HFFc6 (cell line): ENCODE data around the gene TNFAIP8L1. TPM values are rescaled to one million over a fixed set of nuclear protein-coding genes. Genes with fewer than 3 reads are reported as not detected.
A peak's percentile ranks its signal among the peaks of the same experiment; 100 is the strongest.

ENCODE experiments used
- DNase-seq: peaks from one replicate; pipeline ENCODE4 v3.0.0-alpha.2; 2018
- H3K27ac Mint-ChIP-seq: 2 replicates; pipeline ENCODE4 v1.8.0; 2020; ENCODE audit warnings: mild to moderate bottlenecking, mixed read lengths
- H3K27me3 Mint-ChIP-seq: 2 replicates; pipeline ENCODE4 v1.8.0; 2021; ENCODE audit warnings: mild to moderate bottlenecking, moderate library complexity, mixed read lengths; ENCODE audit not compliant: insufficient read depth
- H3K36me3 Mint-ChIP-seq: 2 replicates; pipeline ENCODE4 v1.8.0; 2021; ENCODE audit warnings: low read depth, mixed read lengths
- H3K4me1 Mint-ChIP-seq: 2 replicates; pipeline ENCODE4 v1.8.0; 2020; ENCODE audit warnings: low read depth, mixed read lengths
- H3K4me3 Mint-ChIP-seq: 2 replicates; pipeline ENCODE4 v1.8.0; 2020; ENCODE audit warnings: mild to moderate bottlenecking, moderate library complexity, mixed read lengths
- H3K9me3 Mint-ChIP-seq: 2 replicates; pipeline ENCODE4 v1.8.0; 2020; ENCODE audit warnings: mild to moderate bottlenecking, mixed read lengths
- long read RNA-seq: library from polyadenylated mRNA; unstranded; transcript quantifications from one replicate; pipeline ENCODE4 v2.0.0, GENCODE V29; 2019
- total RNA-seq, 6 experiments: library from RNA; stranded (reverse); fragmentation: NEBNext Ultra II Directional; extraction: Animal tissue kit (Norgen Biotek cat#: 25700); gene quantifications; 2 replicates in 1 of 6; 3 replicates in 5 of 6; pipeline ENCODE4 v1.2.3, GENCODE V29; 2021
- TF ChIP-seq, protein P1 (sequence below): fragments of 200-600 bp; sonication (generic); IDR thresholded peaks from 2 replicates; pipeline ENCODE4 v1.5.0; 2021; ENCODE audit warnings: antibody characterized with exemption, mild to moderate bottlenecking

Gene TNFAIP8L1
- total RNA-seq, result 1 to 10 TPM; 4.5 to 8.2 (median 6.7) TPM
- long read RNA-seq, transcript TNFAIP8L1-201 (2 exons, 3,814 nt), result major isoform, 7 of 7 reads
- long read RNA-seq, partial matches to known transcripts, result 0 of 7 reads
- long read RNA-seq, other reads (novel, unspliced or antisense), result 0 of 7 reads

DNA sequence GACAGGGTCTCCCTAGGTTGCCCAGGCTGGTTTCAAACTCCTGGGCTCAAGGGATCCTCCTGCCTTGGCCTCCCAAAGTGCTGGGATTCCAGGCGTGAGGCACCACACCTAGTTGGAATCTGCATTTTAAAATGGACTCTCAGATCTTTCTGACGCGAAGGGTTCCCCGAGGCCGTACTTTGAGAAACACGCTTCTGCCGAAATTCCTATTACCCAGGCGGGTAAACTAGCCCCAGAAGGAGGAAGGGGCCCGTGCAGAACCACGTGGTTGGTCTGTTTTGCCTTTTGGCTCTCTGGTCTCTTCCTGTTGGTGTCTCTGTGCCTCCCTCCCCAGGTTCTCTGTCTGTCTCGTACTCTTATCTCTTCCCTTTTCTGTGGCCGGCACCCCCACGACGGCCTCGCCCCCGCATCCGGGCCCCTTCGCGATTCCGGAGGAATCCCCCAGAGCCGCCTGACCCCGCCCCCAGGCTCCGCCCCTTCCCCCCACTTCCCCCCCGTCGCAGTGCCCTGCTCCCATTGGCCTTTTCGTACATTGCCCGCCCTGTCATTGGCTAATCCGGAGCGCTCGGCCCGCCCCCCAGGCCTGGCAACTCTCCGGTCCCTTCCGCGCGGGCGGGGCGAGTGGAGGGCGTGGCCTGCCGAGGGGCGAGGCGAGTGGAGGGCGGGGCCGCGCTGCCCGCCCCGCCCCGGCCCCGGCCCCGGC lies at the start of gene TNFAIP8L1:
Gene TNFAIP8L1, plus strand, starts transcription at position 689 of the 703 bp plus-strand sequence. CDS start 12,354 bp downstream, outside the sequence.
- DNase-seq, result peak; percentile 91
- H3K9me3 Mint-ChIP-seq, result no peaks in the 10 kb centered on the region
- H3K27ac Mint-ChIP-seq, result peak within 1 kb of the TSS; percentile 85
- TF ChIP-seq, protein P1, sequence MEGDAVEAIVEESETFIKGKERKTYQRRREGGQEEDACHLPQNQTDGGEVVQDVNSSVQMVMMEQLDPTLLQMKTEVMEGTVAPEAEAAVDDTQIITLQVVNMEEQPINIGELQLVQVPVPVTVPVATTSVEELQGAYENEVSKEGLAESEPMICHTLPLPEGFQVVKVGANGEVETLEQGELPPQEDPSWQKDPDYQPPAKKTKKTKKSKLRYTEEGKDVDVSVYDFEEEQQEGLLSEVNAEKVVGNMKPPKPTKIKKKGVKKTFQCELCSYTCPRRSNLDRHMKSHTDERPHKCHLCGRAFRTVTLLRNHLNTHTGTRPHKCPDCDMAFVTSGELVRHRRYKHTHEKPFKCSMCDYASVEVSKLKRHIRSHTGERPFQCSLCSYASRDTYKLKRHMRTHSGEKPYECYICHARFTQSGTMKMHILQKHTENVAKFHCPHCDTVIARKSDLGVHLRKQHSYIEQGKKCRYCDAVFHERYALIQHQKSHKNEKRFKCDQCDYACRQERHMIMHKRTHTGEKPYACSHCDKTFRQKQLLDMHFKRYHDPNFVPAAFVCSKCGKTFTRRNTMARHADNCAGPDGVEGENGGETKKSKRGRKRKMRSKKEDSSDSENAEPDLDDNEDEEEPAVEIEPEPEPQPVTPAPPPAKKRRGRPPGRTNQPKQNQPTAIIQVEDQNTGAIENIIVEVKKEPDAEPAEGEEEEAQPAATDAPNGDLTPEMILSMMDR, result no peak
- H3K36me3 Mint-ChIP-seq, result no peaks in the 10 kb centered on the region
- peak within 1 kb of the TSS; percentile 95 for H3K4me3 Mint-ChIP-seq
- peaks cover 24% of the 10 kb centered on the region for H3K4me1 Mint-ChIP-seq
- peaks cover 2% of the 10 kb centered on the region for H3K27me3 Mint-ChIP-seq

GRCh38 chr19:4589579-4590410 lies 49.5 kb upstream of the TNFAIP8L1 start:
- no peak overlapping the region for H3K27ac Mint-ChIP-seq
- H3K9me3 Mint-ChIP-seq, result no peaks in the 10 kb centered on the region
- H3K4me1 Mint-ChIP-seq, result peaks cover 6% of the 10 kb centered on the region; the same call in 1 of the 2 replicates
- peaks cover 9% of the 10 kb centered on the region for H3K27me3 Mint-ChIP-seq
- DNase-seq, result no peak
- no peaks in the 10 kb centered on the region for H3K36me3 Mint-ChIP-seq
- TF ChIP-seq, protein P1, result peak; percentile 68
- no peak overlapping the region for H3K4me3 Mint-ChIP-seq

DNA sequence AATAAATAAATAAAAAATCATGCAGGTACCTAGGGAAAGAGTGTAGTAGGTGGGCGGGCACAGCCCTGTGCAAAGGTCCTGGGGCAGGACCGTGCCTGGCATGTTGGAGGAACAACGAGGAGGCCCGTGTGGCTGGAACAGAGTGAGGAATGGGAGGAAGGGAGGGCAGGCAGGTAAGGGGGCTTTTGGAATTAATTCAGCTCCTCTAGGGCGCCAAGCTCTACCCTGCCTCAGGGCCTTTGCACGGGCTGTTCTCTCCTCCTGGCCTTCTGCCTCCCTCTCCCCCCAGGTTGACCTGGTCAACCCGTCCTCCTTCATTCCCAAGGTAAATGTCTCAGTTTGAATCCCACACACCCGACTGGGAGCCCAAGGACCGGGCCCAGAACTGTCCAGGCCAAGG lies 48.8 kb upstream of the TNFAIP8L1 start:
- Mint-ChIP-seq H3K36me3 (no peaks in the 10 kb centered on the region), H3K4me3 (no peak overlapping the region), H3K4me1 (peaks cover 6% of the 10 kb centered on the region; the same call in 1 of the 2 replicates), H3K9me3 (no peaks in the 10 kb centered on the region), H3K27me3 (peaks cover 9% of the 10 kb centered on the region), H3K27ac (no peak overlapping the region)
- DNase-seq, result no peak
- TF ChIP-seq, protein P1, result no peak

- Mint-ChIP-seq H3K27ac (no peak overlapping the region), H3K9me3 (no peaks in the 10 kb centered on the region), H3K27me3 (peaks cover 9% of the 10 kb centered on the region), H3K4me3 (no peak overlapping the region), H3K36me3 (no peaks in the 10 kb centered on the region), H3K4me1 (peaks cover 6% of the 10 kb centered on the region; the same call in 1 of the 2 replicates)
- TF ChIP-seq, protein P1, result no peak
- no peak for DNase-seq
These were observed 48.0 kb upstream of the TNFAIP8L1 start for GRCh38 chr19:4591320-4591719.

DNA sequence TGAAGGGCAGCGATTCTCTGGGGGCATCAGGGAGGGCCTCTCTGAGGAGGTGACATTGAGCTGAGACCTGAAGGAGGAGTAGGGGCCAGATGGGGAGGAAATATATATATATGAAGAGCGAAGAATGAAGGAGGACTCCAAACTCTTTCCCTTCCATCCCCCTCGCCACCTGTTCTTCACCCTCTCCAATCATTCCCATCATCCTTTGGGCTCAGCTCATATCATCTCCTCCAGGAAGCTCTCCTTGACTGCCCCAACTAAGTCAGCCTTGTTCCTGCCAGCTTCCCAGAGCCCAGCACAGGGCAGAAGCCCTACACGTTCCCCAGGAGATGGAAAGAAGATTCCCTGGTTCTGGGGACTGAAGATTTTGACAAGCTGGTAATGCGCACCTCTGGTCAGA lies 46.9 kb upstream of the TNFAIP8L1 start:
- H3K27ac Mint-ChIP-seq, result no peak overlapping the region
- no peak overlapping the region for H3K4me3 Mint-ChIP-seq
- DNase-seq, result no peak
- TF ChIP-seq, protein P1, result no peak
- no peaks in the 10 kb centered on the region for H3K9me3 Mint-ChIP-seq
- peaks cover 6% of the 10 kb centered on the region; the same call in 1 of the 2 replicates for H3K4me1 Mint-ChIP-seq
- H3K27me3 Mint-ChIP-seq, result peaks cover 9% of the 10 kb centered on the region
- H3K36me3 Mint-ChIP-seq, result no peaks in the 10 kb centered on the region
